ENCODE results near the gene FNDC8. TPM values are rescaled to one million over a fixed set of nuclear protein-coding genes. Genes with fewer than 3 reads are reported as not detected.
"Not testable (repeated sequence)": the region's sequence is repeated elsewhere in the genome, so short reads cannot be mapped to it uniquely, and the experiment has no call there.

Gene FNDC8
- total RNA-seq, 2 experiments from 2014 or later, result not detected

GRCh38 chr17:35175638-35176415 is 54.4 kb downstream of the FNDC8 start:
- H3K27me3 Mint-ChIP-seq, result no peaks in the 10 kb centered on the region
- intact Hi-C loops (cut with micrococcal nuclease), result loop anchor here (5.0 to 10.0 kb wide), 2 partner anchors 36 to 569 kb away; no protein-coding TSS in a partner anchor

DNA sequence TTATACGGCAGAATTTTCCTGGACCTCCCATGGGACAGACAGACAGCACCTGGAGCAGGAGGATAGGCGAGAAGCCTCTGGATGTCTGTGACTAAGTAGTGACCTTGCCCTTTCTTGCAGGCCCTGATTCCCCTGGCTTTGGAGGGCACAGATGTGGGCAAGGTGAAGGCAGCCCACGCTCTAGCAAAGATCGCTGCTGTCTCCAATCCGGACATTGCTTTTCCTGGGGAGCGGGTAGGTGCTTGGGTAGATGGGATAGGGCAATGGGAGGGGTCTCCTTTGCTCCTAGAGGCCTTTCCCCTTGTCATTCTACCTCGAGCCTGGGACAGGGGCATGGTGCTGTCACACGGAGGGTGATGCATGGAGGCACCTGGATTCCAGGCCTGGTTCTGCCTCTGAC is 55.5 kb downstream of the FNDC8 start:
- Mint-ChIP-seq H3K4me3 (no peak overlapping the region), H3K4me1 (ENCODE audit: low read depth) (peaks cover 65% of the 10 kb centered on the region), H3K36me3 (ENCODE audit: low read depth) (peaks cover 11% of the 10 kb centered on the region), H3K27me3 (no peaks in the 10 kb centered on the region), H3K9me3 (peaks cover 11% of the 10 kb centered on the region), H3K27ac (peak overlapping the region; percentile 85)
- POLR2A ChIA-PET, result interaction anchor here (1.3 kb wide), 2 partner anchors 14 to 38 kb away, joined by 3 to 4 read pairs; no protein-coding TSS in a partner anchor
- DNase-seq, result no peak
- intact Hi-C loops (cut with micrococcal nuclease), result loop anchor here (5.0 to 10.0 kb wide), 2 partner anchors 35 to 568 kb away; no protein-coding TSS in a partner anchor
- no peak for ATAC-seq
- CTCF ChIA-PET, result no interaction called here
- TF ChIP-seq, protein P1, sequence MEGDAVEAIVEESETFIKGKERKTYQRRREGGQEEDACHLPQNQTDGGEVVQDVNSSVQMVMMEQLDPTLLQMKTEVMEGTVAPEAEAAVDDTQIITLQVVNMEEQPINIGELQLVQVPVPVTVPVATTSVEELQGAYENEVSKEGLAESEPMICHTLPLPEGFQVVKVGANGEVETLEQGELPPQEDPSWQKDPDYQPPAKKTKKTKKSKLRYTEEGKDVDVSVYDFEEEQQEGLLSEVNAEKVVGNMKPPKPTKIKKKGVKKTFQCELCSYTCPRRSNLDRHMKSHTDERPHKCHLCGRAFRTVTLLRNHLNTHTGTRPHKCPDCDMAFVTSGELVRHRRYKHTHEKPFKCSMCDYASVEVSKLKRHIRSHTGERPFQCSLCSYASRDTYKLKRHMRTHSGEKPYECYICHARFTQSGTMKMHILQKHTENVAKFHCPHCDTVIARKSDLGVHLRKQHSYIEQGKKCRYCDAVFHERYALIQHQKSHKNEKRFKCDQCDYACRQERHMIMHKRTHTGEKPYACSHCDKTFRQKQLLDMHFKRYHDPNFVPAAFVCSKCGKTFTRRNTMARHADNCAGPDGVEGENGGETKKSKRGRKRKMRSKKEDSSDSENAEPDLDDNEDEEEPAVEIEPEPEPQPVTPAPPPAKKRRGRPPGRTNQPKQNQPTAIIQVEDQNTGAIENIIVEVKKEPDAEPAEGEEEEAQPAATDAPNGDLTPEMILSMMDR (IDR thresholded peaks at IDR 0.05), result no peak

More at GRCh38 chr17:35175638-35176415, 54.4 kb downstream of the FNDC8 start:
- Mint-ChIP-seq H3K27ac (peak overlapping the region; percentile 23), H3K9me3 (peaks cover 11% of the 10 kb centered on the region), H3K4me1 (ENCODE audit: low read depth) (peaks cover 75% of the 10 kb centered on the region), H3K36me3 (ENCODE audit: low read depth) (peaks cover 11% of the 10 kb centered on the region), H3K4me3 (no peak overlapping the region)
- ATAC-seq, result no peak
- ChIA-PET CTCF (no interaction called here), POLR2A (interaction anchor here (1.3 kb wide), 2 partner anchors 13 to 65 kb away, joined by 3 read pairs; no protein-coding TSS in a partner anchor)
- DNase-seq, result no peak
- TF ChIP-seq, protein P1 (IDR thresholded peaks at IDR 0.05), result no peak

GRCh38 chr17:35179379-35179778 is 58.0 kb downstream of the FNDC8 start:
- peaks cover 11% of the 10 kb centered on the region for H3K9me3 Mint-ChIP-seq
- DNase-seq, H3K27me3 Mint-ChIP-seq, H3K27ac Mint-ChIP-seq, ATAC-seq, H3K4me3 Mint-ChIP-seq, CTCF ChIA-PET: not testable (repeated sequence)
- intact Hi-C loops (cut with micrococcal nuclease), result loop anchor here (5.0 to 10.0 kb wide), 2 partner anchors 33 to 565 kb away; no protein-coding TSS in a partner anchor
- H3K4me1 Mint-ChIP-seq (ENCODE audit: low read depth), result peaks cover 71% of the 10 kb centered on the region
- POLR2A ChIA-PET, result interaction anchor here (1.6 kb wide), 1 partner anchor 357 kb away, joined by 3 read pairs; no protein-coding TSS in a partner anchor
- peaks cover 11% of the 10 kb centered on the region for H3K36me3 Mint-ChIP-seq (ENCODE audit: low read depth)

Other genes starting within 250 kb of the FNDC8 start
- gene CCT6B, start 160.2 kb upstream of the FNDC8 start, total RNA-seq, result 1 to 10 TPM; 1.4 to 1.8 TPM
- 10 to 100 TPM; 18.8 to 22.5 TPM for gene ZNF830, start 160.1 kb upstream of the FNDC8 start, total RNA-seq
- 10 to 100 TPM; 44.1 to 50.4 TPM for gene LIG3, start 141.1 kb upstream of the FNDC8 start, total RNA-seq
- 10 to 100 TPM; 11.3 to 12.0 TPM for gene RFFL, start 57.9 kb upstream of the FNDC8 start, total RNA-seq
- gene RAD51D, start 1.8 kb upstream of the FNDC8 start, total RNA-seq, result 10 to 100 TPM; 32.4 to 36.2 TPM
- gene NLE1, start 20.7 kb downstream of the FNDC8 start, total RNA-seq, result 10 to 100 TPM; 49.1 to 49.8 TPM
- under 1 TPM in 1 of 2 experiments, not detected in 1; 0.11 TPM for gene UNC45B, start 26.2 kb downstream of the FNDC8 start, total RNA-seq
- not detected for gene SLC35G3, start 72.8 kb downstream of the FNDC8 start, total RNA-seq
- gene SLFN5, start 121.5 kb downstream of the FNDC8 start, total RNA-seq, result 10 to 100 TPM; 29.1 to 32.7 TPM

All from activated CD8-positive, alpha-beta T cell treated with anti-CD3 and anti-CD28 coated beads for 36 hours (primary cell).